WI38 (cell line): Measurements from ENCODE around the gene TALDO1.
A peak's percentile ranks its signal among the peaks of the same experiment; 100 is the strongest.

ENCODE experiments used
- H3K4me3 ChIP-seq: 2 replicates; pipeline ENCODE4 v1.5.1; 2011; ENCODE audit warnings: low read depth, mild to moderate bottlenecking, control low read depth, low read length
- TF ChIP-seq, protein P1 (sequence below): IDR thresholded peaks from 2 replicates; pipeline ENCODE4 v1.5.1; 2012; ENCODE audit warnings: low read depth, mild to moderate bottlenecking, control low read depth, low read length

The TALDO1 gene

DNA sequence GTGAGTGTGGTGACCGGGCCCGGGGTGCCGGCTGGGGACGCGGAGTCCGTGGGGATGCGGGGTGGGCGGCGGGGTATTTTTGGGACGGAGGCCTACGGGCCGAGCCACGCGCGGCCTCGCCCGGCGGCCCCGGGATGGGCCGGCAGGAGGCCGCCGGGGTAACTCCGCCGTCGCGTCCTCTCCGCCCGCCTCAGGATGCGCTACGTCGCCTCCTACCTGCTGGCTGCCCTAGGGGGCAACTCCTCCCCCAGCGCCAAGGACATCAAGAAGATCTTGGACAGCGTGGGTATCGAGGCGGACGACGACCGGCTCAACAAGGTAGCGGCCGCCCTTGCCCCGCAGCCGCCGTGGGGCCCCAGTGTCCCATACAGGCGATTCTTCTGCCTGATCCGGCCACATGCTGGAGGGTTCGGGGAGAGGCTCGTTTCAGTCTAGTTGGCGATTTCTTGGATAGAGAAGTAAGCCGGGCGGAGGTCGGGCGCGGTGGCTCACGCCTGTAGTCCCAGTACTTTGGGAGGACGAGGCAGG is 62.8 kb downstream of the TALDO1 start:
- TF ChIP-seq, protein P1, sequence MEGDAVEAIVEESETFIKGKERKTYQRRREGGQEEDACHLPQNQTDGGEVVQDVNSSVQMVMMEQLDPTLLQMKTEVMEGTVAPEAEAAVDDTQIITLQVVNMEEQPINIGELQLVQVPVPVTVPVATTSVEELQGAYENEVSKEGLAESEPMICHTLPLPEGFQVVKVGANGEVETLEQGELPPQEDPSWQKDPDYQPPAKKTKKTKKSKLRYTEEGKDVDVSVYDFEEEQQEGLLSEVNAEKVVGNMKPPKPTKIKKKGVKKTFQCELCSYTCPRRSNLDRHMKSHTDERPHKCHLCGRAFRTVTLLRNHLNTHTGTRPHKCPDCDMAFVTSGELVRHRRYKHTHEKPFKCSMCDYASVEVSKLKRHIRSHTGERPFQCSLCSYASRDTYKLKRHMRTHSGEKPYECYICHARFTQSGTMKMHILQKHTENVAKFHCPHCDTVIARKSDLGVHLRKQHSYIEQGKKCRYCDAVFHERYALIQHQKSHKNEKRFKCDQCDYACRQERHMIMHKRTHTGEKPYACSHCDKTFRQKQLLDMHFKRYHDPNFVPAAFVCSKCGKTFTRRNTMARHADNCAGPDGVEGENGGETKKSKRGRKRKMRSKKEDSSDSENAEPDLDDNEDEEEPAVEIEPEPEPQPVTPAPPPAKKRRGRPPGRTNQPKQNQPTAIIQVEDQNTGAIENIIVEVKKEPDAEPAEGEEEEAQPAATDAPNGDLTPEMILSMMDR: no peak
- peak overlapping the region; percentile 98 for H3K4me3 ChIP-seq

DNA sequence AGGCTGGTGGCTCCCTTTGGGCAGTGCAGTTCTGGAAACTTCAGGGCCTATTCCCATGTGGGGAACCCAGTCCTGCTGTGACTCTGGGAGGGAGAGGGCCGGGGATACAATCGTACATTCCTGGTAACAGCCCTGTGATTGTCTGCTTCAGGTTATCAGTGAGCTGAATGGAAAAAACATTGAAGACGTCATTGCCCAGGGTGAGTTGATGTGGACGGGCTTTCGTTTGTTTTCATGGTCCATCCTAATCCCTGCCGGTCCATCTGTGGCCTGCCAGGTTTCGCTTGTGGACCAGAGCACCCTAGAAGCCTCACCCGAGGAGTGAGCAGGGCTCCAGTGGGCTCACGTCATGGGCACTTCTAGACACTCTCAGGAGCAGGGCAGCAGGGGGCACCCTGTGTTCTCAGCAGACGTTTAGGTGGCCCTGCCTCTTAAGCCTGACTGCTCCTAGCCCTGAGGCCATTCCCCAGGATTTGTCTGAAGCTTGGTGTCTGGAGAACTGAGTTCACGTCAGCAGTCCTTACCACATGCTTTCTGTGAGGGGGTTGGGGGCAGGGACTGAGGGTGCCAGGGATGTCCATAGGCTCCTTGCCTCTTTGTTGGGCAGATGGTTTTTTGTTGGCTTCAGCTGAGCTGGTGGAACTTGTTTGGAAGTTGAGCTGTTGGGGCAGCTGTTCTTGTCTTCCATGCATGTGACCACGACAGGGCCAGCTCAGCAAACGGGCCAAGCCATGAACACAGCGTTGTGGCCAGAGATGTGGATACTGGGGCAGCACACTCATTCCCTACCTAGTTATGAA is 64.4 kb downstream of the TALDO1 start:
- H3K4me3 ChIP-seq: peak overlapping the region; percentile 98
- TF ChIP-seq, protein P1: no peak

DNA sequence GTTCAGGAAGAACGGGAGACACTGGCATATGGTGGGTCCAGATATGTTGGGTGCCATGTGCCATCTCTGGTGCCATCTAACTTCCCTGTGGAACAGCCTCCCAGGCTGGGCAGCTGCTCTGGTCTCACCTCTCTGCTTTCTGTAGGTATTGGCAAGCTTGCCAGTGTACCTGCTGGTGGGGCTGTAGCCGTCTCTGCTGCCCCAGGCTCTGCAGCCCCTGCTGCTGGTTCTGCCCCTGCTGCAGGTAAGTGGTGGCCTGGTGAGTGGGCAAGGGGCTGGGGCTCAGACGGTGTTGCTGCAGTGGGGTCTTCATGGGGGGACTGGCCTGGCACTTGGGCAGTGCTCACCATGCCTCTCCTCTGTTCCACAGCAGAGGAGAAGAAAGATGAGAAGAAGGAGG is 65.1 kb downstream of the TALDO1 start:
- TF ChIP-seq, protein P1: no peak
- no peak overlapping the region for H3K4me3 ChIP-seq

DNA sequence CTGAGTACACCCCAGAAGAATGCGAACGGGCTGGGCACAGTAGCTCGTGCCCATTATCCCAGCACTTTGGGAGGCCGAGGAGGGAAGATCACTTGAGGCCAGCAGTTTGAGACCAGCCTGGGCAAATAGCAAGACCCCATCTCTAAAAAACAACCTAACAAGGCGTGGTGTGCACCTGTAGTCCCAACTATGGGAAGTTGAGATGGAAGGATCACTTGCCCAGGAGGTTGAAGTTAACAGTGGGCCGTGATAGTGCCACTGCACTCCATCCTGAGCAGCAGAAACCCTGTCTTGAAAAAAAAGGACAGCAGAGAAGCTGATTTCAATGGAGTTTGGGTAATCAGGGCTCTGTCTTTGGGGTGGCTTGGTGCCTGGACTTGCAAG is 65.8 kb downstream of the TALDO1 start:
- TF ChIP-seq, protein P1: no peak
- no peak overlapping the region for H3K4me3 ChIP-seq

DNA sequence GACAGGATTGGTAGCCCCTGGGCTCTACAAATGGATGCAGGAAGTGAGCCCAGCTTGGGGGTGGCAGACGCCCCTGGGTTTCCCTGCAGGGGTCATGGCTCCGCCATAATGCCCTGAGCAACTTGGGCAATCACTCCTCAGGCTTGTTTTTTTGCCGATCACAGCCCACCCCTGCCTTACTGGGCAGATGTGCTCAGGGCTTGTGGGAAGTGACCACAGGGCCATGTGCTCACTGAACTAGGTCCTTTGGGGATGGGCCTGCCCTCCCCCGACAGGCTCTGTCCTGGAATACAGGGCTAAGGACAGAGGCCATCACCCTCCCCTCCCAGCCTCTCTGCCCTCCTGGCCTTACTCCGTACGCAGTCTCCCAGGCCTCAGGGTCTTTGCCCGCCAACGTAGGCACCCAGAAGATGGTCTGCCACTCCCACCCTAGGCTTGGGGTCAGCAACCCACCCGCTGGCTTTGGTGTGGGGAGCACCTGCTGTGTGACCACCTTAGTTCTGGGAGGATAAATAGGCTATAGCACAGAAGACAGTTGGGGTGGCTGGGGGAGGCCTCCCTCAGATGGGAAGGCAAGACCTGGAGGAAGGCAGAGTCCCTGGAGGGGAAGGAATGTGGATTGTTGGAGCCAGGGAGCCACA is 66.3 kb downstream of the TALDO1 start:
- TF ChIP-seq, protein P1: no peak
- no peak overlapping the region for H3K4me3 ChIP-seq
